HCT116 (cell line): Measurements from ENCODE around the gene TMEM45B. TPM values are rescaled to one million over a fixed set of nuclear protein-coding genes. Genes with fewer than 3 reads are reported as not detected.

Experiments
- ATAC-seq: fragments of 200-7000 bp; cut with Tn5 transposase; 2 replicates; pipeline ENCODE4 v1.9.1; 2020; ENCODE audit warnings: mild to moderate bottlenecking, moderate library complexity
- BruUV-seq: library from RNA; stranded (reverse); fragments of 400-500 nt; replicated peaks from 2 replicates; lab custom pipeline; 2021; lab: Mats Ljungman, UMichigan
- CTCF ChIA-PET: fragments of 300-600 bp; sonication (Branson Sonifier 250); formaldehyde crosslinking; loops from one replicate; lab custom pipeline; 2021; ENCODE audit warnings: antibody characterized with exemption; lab: Charles Lee
- POLR2A ChIA-PET: fragments of 300-600, 350-600 bp; sonication (Branson Sonifier 250); formaldehyde crosslinking; loops from one replicate; lab custom pipeline; 2021; ENCODE audit warnings: antibody characterized with exemption; lab: Charles Lee
- RAD21 ChIA-PET, 2 experiments: fragments of 300-600 bp; sonication (Branson Sonifier 250); formaldehyde crosslinking; loops; one replicate each; lab custom pipeline; 2023; ENCODE audit warnings: low total read pairs in 2 of 2; ENCODE audit not compliant: uncharacterized antibody in 2 of 2, unreplicated experiment in 2 of 2, low non-redundant PET in 1 of 2; lab: Charles Lee
- DNase-seq: peaks from one replicate; pipeline ENCODE4 v3.0.0-alpha.2; 2010; ENCODE audit warnings: low read depth, low spot score
- H2AFZ ChIP-seq: fragments of 200-600 bp; shearing (Covaris generic), sonication (generic); 2 replicates; pipeline ENCODE4 v1.6.1; 2017; ENCODE audit warnings: low read depth, mixed run types, mixed read lengths, antibody characterized with exemption, low read length; ENCODE audit not compliant: poor library complexity, severe bottlenecking
- H3K27ac ChIP-seq: 2 replicates; pipeline ENCODE4 v1.5.1; 2012; ENCODE audit warnings: low read depth, low read length
- H3K27me3 ChIP-seq: fragments of 200-600 bp; sonication (generic); 2 replicates; pipeline ENCODE4 v1.6.1; 2016; ENCODE audit warnings: mixed run types, low read length, mixed read lengths; ENCODE audit not compliant: insufficient read depth
- H3K36me3 ChIP-seq, 2 experiments: fragments of 200-500 bp in 1 of 2; fragments of 200-600 bp in 1 of 2; sonication (Bioruptor generic) in 1 of 2; sonication (generic) in 1 of 2; 2 replicates each; pipeline versions ENCODE4 v1.5.1 to v1.6.1; 2014 to 2016; ENCODE audit warnings: low read length in 2 of 2, inconsistent platforms in 1 of 2, mixed read lengths in 1 of 2, mixed run types in 1 of 2; ENCODE audit not compliant: insufficient read depth in 2 of 2, control insufficient read depth in 1 of 2
- H3K4me1 ChIP-seq, 2 experiments: fragments of 200-600 bp in 1 of 2; sonication (generic) in 1 of 2; 2 replicates each; pipeline versions ENCODE4 v1.5.1 to v1.6.1; 2012 to 2017; ENCODE audit warnings: low read length in 2 of 2, inconsistent platforms in 1 of 2, mild to moderate bottlenecking in 1 of 2, mixed read lengths in 1 of 2, mixed run types in 1 of 2, moderate library complexity in 1 of 2; ENCODE audit not compliant: insufficient read depth in 2 of 2, control insufficient read depth in 1 of 2
- H3K4me2 ChIP-seq: fragments of 200-600 bp; sonication (generic); 2 replicates; pipeline ENCODE4 v1.6.1; 2017; ENCODE audit warnings: mixed run types, low read length, mixed read lengths
- H3K4me3 ChIP-seq, 2 experiments: fragments of 200-600 bp in 1 of 2; sonication (generic) in 1 of 2; replicated peaks in 1 of 2; 2 replicates each; pipeline ENCODE4 v1.5.1; 2011 to 2016; ENCODE audit warnings: low read length in 2 of 2, control low read depth in 1 of 2, low read depth in 1 of 2, mild to moderate bottlenecking in 1 of 2, mixed read lengths in 1 of 2, mixed run types in 1 of 2
- H3K79me2 ChIP-seq: fragments of 200-600 bp; sonication (generic); 2 replicates; pipeline ENCODE4 v1.6.1; 2017; ENCODE audit warnings: mild to moderate bottlenecking, mixed run types, low read length, moderate library complexity, mixed read lengths; ENCODE audit not compliant: insufficient read depth
- H3K9ac ChIP-seq: fragments of 200-600 bp; sonication (generic); 2 replicates; pipeline ENCODE4 v1.6.1; 2016; ENCODE audit warnings: low read length, mixed read lengths
- H3K9me2 ChIP-seq: fragments of 200-600 bp; sonication (generic), shearing (Covaris generic); 2 replicates; pipeline ENCODE4 v1.6.1; 2017; ENCODE audit warnings: mixed run types, mild to moderate bottlenecking, moderate library complexity; ENCODE audit not compliant: insufficient read depth
- H3K9me3 ChIP-seq, 2 experiments: fragments of 200-500 bp in 1 of 2; fragments of 200-600 bp in 1 of 2; sonication (Bioruptor generic) in 1 of 2; sonication (generic) in 1 of 2; 2 replicates each; pipeline ENCODE4 v1.6.1; 2014 to 2017; ENCODE audit warnings: low read length in 2 of 2, mixed read lengths in 2 of 2, inconsistent platforms in 1 of 2, low read depth in 1 of 2, mild to moderate bottlenecking in 1 of 2, mixed run types in 1 of 2, moderate library complexity in 1 of 2; ENCODE audit not compliant: control insufficient read depth in 1 of 2, insufficient read depth in 1 of 2
- H4K20me1 ChIP-seq: fragments of 200-600 bp; sonication (generic), shearing (Covaris generic); 2 replicates; pipeline ENCODE4 v1.6.1; 2017; ENCODE audit warnings: mixed run types, mild to moderate bottlenecking, moderate library complexity; ENCODE audit not compliant: insufficient read depth
- CBX3 ChIP-seq: IDR thresholded peaks from 2 replicates; pipeline ENCODE4 v1.6.1; 2012; ENCODE audit warnings: low read depth
- CEBPB ChIP-seq: IDR thresholded peaks from 2 replicates; pipeline ENCODE4 v1.6.1; 2012; ENCODE audit warnings: low read depth
- EGR1 ChIP-seq: IDR thresholded peaks from 2 replicates; pipeline ENCODE4 v1.6.1; 2012; ENCODE audit warnings: low read depth
- EZH2phosphoT487 ChIP-seq: fragments of 200-600 bp; IDR thresholded peaks from 2 replicates; pipeline ENCODE4 v1.6.1; 2018; ENCODE audit warnings: antibody characterized with exemption, borderline replicate concordance
- JUND ChIP-seq: IDR thresholded peaks from 2 replicates; pipeline ENCODE4 v1.6.1; 2012
- POLR2A ChIP-seq: IDR thresholded peaks from 2 replicates; pipeline ENCODE4 v1.7.0; 2011; ENCODE audit warnings: borderline replicate concordance; ENCODE audit not compliant: insufficient read depth, insufficient read length; ENCODE audit errors: extremely low read depth
- RAD21 ChIP-seq: IDR thresholded peaks from 2 replicates; pipeline ENCODE4 v1.6.1; 2012; ENCODE audit warnings: low read depth, mild to moderate bottlenecking
- SIN3A ChIP-seq: IDR thresholded peaks from 2 replicates; pipeline ENCODE4 v1.6.1; 2012; ENCODE audit warnings: low read depth
- SRF ChIP-seq: IDR thresholded peaks from 2 replicates; pipeline ENCODE4 v1.6.1; 2012; ENCODE audit warnings: low read depth
- TCF7L2 ChIP-seq: IDR thresholded peaks from 2 replicates; pipeline ENCODE4 v1.7.0; 2011; ENCODE audit warnings: borderline replicate concordance, inconsistent platforms; ENCODE audit not compliant: insufficient read depth, insufficient read length; ENCODE audit errors: extremely low read depth
- ZFX ChIP-seq: fragments of 450-650 bp; IDR thresholded peaks from 2 replicates; pipeline ENCODE4 v1.6.1; 2017
- ZNF274 ChIP-seq: fragments of 200-500 bp; sonication (Bioruptor generic); IDR thresholded peaks from 2 replicates; pipeline ENCODE4 v1.6.1; 2014; ENCODE audit warnings: mild to moderate bottlenecking, low read depth, low read length, inconsistent platforms
- intact Hi-C: fragments of 100-400 bp; cut with micrococcal nuclease; formaldehyde crosslinking; loops from 2 replicates; pipeline ENCODE4 v1.10.0; 2022
- total RNA-seq: library from RNA; stranded (reverse); gene quantifications from one replicate; pipeline ENCODE4 v1.2.1, GENCODE V29; 2021; ENCODE audit not compliant: unreplicated experiment
- TF ChIP-seq, protein P1 (sequence below): IDR thresholded peaks from 2 replicates; pipeline ENCODE4 v1.6.1; 2011; ENCODE audit warnings: mild to moderate bottlenecking, low read length, moderate library complexity; ENCODE audit not compliant: insufficient replicate concordance; ENCODE audit errors: extremely low read depth

The TMEM45B gene
- total RNA-seq, 1 experiment from 2014 or later, result not detected

DNA sequence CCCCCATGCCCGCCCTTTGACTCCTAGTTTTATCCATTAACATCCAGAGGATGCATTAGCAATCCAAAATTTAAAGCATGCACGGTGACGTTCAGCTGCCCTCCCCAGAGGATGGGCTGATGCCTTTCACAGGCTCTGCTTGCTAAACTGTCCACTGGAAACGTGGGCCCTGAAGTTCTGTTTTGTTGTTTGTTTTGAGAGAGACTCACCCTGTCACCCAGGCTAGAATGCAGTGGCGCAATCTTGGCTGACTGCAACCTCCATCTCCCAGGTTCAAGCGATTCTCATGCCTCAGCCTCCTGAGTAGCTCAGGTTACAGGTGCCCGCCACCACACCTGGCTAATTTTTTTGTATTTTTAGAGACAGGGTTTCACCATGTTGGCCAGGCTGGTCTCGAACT, 40.4 kb downstream of the TMEM45B start:
- ChIA-PET CTCF (no interaction called here), POLR2A (no interaction called here), RAD21 (no interaction called here)
- Histone ChIP-seq H3K36me3 (peaks cover 0 to 5% of the 10 kb centered on the region in 2 experiments; a peak in 2 of 4 replicates), H3K4me1 (peaks cover 1 to 2% of the 10 kb centered on the region in 2 experiments), H3K4me2 (no peak overlapping the region), H3K27ac (no peak overlapping the region), H3K9me2 (no peaks in the 10 kb centered on the region), H3K9ac (no peak overlapping the region), H3K79me2 (no peaks in the 10 kb centered on the region), H3K4me3 (no peak overlapping the region), H2AFZ (no peak overlapping the region), H3K9me3 (no peaks in the 10 kb centered on the region), H4K20me1 (no peaks in the 10 kb centered on the region), H3K27me3 (no peaks in the 10 kb centered on the region)
- ATAC-seq (no peak), DNase-seq (no peak)
- intact Hi-C loops, result no loop called here
- BruUV-seq, result no TSS peak
- TF ChIP-seq EZH2phosphoT487 (no peak), ZNF274 (no peak), CEBPB (no peak), RAD21 (no peak), SRF (no peak), POLR2A (no peak), JUND (no peak), CBX3 (no peak), EGR1 (no peak), ZFX (no peak), TCF7L2 (no peak), SIN3A (no peak)
- TF ChIP-seq, protein P1, sequence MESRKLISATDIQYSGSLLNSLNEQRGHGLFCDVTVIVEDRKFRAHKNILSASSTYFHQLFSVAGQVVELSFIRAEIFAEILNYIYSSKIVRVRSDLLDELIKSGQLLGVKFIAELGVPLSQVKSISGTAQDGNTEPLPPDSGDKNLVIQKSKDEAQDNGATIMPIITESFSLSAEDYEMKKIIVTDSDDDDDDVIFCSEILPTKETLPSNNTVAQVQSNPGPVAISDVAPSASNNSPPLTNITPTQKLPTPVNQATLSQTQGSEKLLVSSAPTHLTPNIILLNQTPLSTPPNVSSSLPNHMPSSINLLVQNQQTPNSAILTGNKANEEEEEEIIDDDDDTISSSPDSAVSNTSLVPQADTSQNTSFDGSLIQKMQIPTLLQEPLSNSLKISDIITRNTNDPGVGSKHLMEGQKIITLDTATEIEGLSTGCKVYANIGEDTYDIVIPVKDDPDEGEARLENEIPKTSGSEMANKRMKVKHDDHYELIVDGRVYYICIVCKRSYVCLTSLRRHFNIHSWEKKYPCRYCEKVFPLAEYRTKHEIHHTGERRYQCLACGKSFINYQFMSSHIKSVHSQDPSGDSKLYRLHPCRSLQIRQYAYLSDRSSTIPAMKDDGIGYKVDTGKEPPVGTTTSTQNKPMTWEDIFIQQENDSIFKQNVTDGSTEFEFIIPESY, result no peak
